H1 (cell line): ENCODE data around the gene BHLHE23. TPM values are rescaled to one million over a fixed set of nuclear protein-coding genes. Genes with fewer than 3 reads are reported as not detected.
A peak's percentile ranks its signal among the peaks of the same experiment; 100 is the strongest.

Experiments
- CTCF ChIA-PET: fragments of 300-600 bp; sonication (Branson Sonifier 250); formaldehyde crosslinking; loops from one replicate; lab custom pipeline; 2021; ENCODE audit not compliant: partially characterized antibody; lab: Charles Lee
- POLR2A ChIA-PET: fragments of 300-600 bp; sonication (Branson Sonifier 250); formaldehyde crosslinking; loops from one replicate; lab custom pipeline; 2021; ENCODE audit warnings: inconsistent platforms; ENCODE audit not compliant: partially characterized antibody; lab: Charles Lee
- DNase-seq, 2 experiments: peaks; one replicate each; pipeline versions ENCODE4 v3.0.0 to v3.0.0-alpha.2; 2010 to 2022; ENCODE audit warnings: low spot score in 2 of 2, low read depth in 1 of 2, mixed read lengths in 1 of 2
- FAIRE-seq: peaks from 2 replicates; lab custom pipeline; 2011; peaks lifted over from hg19 to GRCh38; lab: Jason Lieb, UNC
- H2AFZ ChIP-seq: 2 replicates; pipeline ENCODE4 v1.8.1; 2012; ENCODE audit warnings: low read length, inconsistent platforms
- H2AK5ac ChIP-seq: 2 replicates; pipeline ENCODE4 v1.6.1; 2013; ENCODE audit warnings: low read depth, low read length
- H2BK120ac ChIP-seq: replicated peaks from 2 replicates; pipeline ENCODE3; 2013; ENCODE audit warnings: low read depth, low read length, inconsistent platforms
- H2BK12ac ChIP-seq: 2 replicates; pipeline ENCODE4 v1.6.1; 2013; ENCODE audit warnings: low read depth, low read length
- H2BK15ac ChIP-seq: 2 replicates; pipeline ENCODE4 v1.6.1; 2013; ENCODE audit warnings: low read length
- H2BK20ac ChIP-seq: 2 replicates; pipeline ENCODE4 v1.6.1; 2013; ENCODE audit warnings: low read length
- H2BK5ac ChIP-seq: 2 replicates; pipeline ENCODE4 v1.6.1; 2013; ENCODE audit warnings: low read depth, low read length
- H3K14ac ChIP-seq: 2 replicates; pipeline ENCODE4 v1.6.1; 2013; ENCODE audit warnings: inconsistent platforms; ENCODE audit not compliant: insufficient read length
- H3K18ac ChIP-seq: 2 replicates; pipeline ENCODE4 v1.6.1; 2013; ENCODE audit warnings: low read length; ENCODE audit errors: extremely low read depth
- H3K23ac ChIP-seq: 2 replicates; pipeline ENCODE4 v1.6.1; 2013; ENCODE audit warnings: inconsistent platforms; ENCODE audit not compliant: insufficient read length
- H3K23me2 ChIP-seq: 2 replicates; pipeline ENCODE4 v1.6.1; 2013; ENCODE audit warnings: low read depth, low read length
- H3K27ac ChIP-seq: 2 replicates; pipeline ENCODE4 v1.6.1; 2011; ENCODE audit warnings: low read depth, low read length, inconsistent platforms
- H3K27me3 ChIP-seq, 4 experiments: replicated peaks in 1 of 4; 1 replicate in 1 of 4; 2 replicates in 3 of 4; pipeline versions ENCODE4 v1.6.1 to v1.8.1; 2011 to 2013; ENCODE audit warnings: low read length in 3 of 4, mild to moderate bottlenecking in 3 of 4, inconsistent platforms in 2 of 4, mixed read lengths in 2 of 4, moderate library complexity in 1 of 4; ENCODE audit not compliant: control insufficient read depth in 3 of 4, insufficient read depth in 3 of 4; ENCODE audit errors: extremely low read depth in 1 of 4
- H3K36me3 ChIP-seq, 4 experiments: 2 replicates each; pipeline versions ENCODE4 v1.6.1 to v1.8.1; 2011 to 2013; ENCODE audit warnings: mild to moderate bottlenecking in 4 of 4, low read length in 3 of 4, moderate library complexity in 2 of 4, control low read depth in 1 of 4, inconsistent platforms in 1 of 4; ENCODE audit not compliant: insufficient read depth in 4 of 4, control insufficient read depth in 2 of 4
- H3K4ac ChIP-seq: replicated peaks from 2 replicates; pipeline ENCODE3; 2013; ENCODE audit warnings: low read length, low read depth, mixed read lengths, inconsistent platforms; ENCODE audit not compliant: insufficient read length
- H3K4me1 ChIP-seq, 4 experiments: replicated peaks in 1 of 4; 1 replicate in 1 of 4; 2 replicates in 3 of 4; pipeline versions ENCODE4 v1.6.1 to v1.8.1; 2011 to 2013; ENCODE audit warnings: low read length in 3 of 4, inconsistent platforms in 2 of 4, mixed read lengths in 1 of 4; ENCODE audit not compliant: insufficient read depth in 4 of 4, control insufficient read depth in 3 of 4
- H3K4me2 ChIP-seq, 2 experiments: 2 replicates each; pipeline versions ENCODE4 v1.6.1 to v1.8.1; 2011 to 2013; ENCODE audit warnings: low read depth in 2 of 2, low read length in 2 of 2, control low read depth in 1 of 2, inconsistent platforms in 1 of 2, mild to moderate bottlenecking in 1 of 2; ENCODE audit not compliant: insufficient read depth in 1 of 2
- H3K4me3 ChIP-seq, 4 experiments: fragments of 200-600, 300-600 bp in 1 of 4; sonication (generic), shearing (Covaris generic), sonication (Bioruptor Twin) in 1 of 4; 2 replicates each; pipeline versions ENCODE4 v1.5.1 to v1.8.1; 2011 to 2016; ENCODE audit warnings: low read length in 4 of 4, low read depth in 3 of 4, control low read depth in 2 of 4, inconsistent platforms in 2 of 4, mild to moderate bottlenecking in 2 of 4, mixed read lengths in 1 of 4, moderate library complexity in 1 of 4; ENCODE audit not compliant: insufficient read depth in 2 of 4; ENCODE audit errors: extremely low read depth in 1 of 4
- H3K56ac ChIP-seq: replicated peaks from 2 replicates; pipeline ENCODE3; 2013; ENCODE audit warnings: low read depth, mild to moderate bottlenecking, mixed read lengths, low read length, inconsistent platforms; ENCODE audit not compliant: insufficient read length
- H3K79me1 ChIP-seq: 2 replicates; pipeline ENCODE4 v1.6.1; 2013; ENCODE audit warnings: low read depth, low read length, control low read depth
- H3K79me2 ChIP-seq, 2 experiments: 2 replicates each; pipeline versions ENCODE4 v1.6.1 to v1.8.1; 2012 to 2013; ENCODE audit warnings: low read length in 2 of 2, mild to moderate bottlenecking in 2 of 2, inconsistent platforms in 1 of 2; ENCODE audit not compliant: insufficient read depth in 2 of 2, control insufficient read depth in 1 of 2
- H3K9ac ChIP-seq, 4 experiments: replicated peaks in 1 of 4; 1 replicate in 1 of 4; 2 replicates in 3 of 4; pipeline versions ENCODE4 v1.6.1 to v1.8.1; 2011 to 2013; ENCODE audit warnings: low read depth in 3 of 4, low read length in 3 of 4, control low read depth in 2 of 4, mild to moderate bottlenecking in 2 of 4, moderate library complexity in 2 of 4, inconsistent platforms in 1 of 4; ENCODE audit errors: extremely low read depth in 1 of 4
- H3K9me3 ChIP-seq, 2 experiments: 2 replicates each; pipeline versions ENCODE4 v1.6.1 to v1.8.1; 2012 to 2013; ENCODE audit warnings: mild to moderate bottlenecking in 2 of 2, moderate library complexity in 2 of 2, control low read depth in 1 of 2, inconsistent platforms in 1 of 2, low read depth in 1 of 2, low read length in 1 of 2, mixed read lengths in 1 of 2; ENCODE audit not compliant: insufficient read depth in 2 of 2
- H4K20me1 ChIP-seq, 2 experiments: replicated peaks in 1 of 2; 2 replicates each; pipeline versions ENCODE3 to v1.8.1; 2011 to 2013; ENCODE audit warnings: inconsistent platforms in 2 of 2, low read length in 2 of 2, mild to moderate bottlenecking in 1 of 2; ENCODE audit not compliant: insufficient read depth in 2 of 2, control insufficient read depth in 1 of 2
- H4K5ac ChIP-seq: 2 replicates; pipeline ENCODE4 v1.6.1; 2013; ENCODE audit warnings: low read length, low read depth, mixed read lengths, inconsistent platforms; ENCODE audit not compliant: insufficient read length
- H4K8ac ChIP-seq: 2 replicates; pipeline ENCODE4 v1.8.0; 2013; ENCODE audit warnings: mild to moderate bottlenecking, moderate library complexity, low read length, inconsistent platforms; ENCODE audit not compliant: insufficient read depth; ENCODE audit errors: extremely low read depth
- H4K91ac ChIP-seq: replicated peaks from 2 replicates; pipeline ENCODE3; 2013; ENCODE audit warnings: low read length, mixed read lengths, inconsistent platforms; ENCODE audit not compliant: insufficient read length
- BACH1 ChIP-seq: IDR thresholded peaks from 2 replicates; pipeline ENCODE4 v1.6.1; 2012; ENCODE audit warnings: low read length, improper control_type of control experiment
- CHD2 ChIP-seq: IDR thresholded peaks from 2 replicates; pipeline ENCODE4 v1.6.1; 2012; ENCODE audit warnings: low read length, improper control_type of control experiment
- CREB1 ChIP-seq: IDR thresholded peaks from 2 replicates; pipeline ENCODE4 v1.6.1; 2012; ENCODE audit warnings: inconsistent platforms
- HDAC2 ChIP-seq, 2 experiments: fragments of 300-600 bp in 1 of 2; sonication (generic) in 1 of 2; IDR thresholded peaks; 2 replicates each; pipeline ENCODE4 v1.6.1; 2011 to 2012; ENCODE audit warnings: low read depth in 2 of 2, low read length in 2 of 2, mild to moderate bottlenecking in 2 of 2, moderate library complexity in 2 of 2, borderline replicate concordance in 1 of 2, inconsistent platforms in 1 of 2
- POU5F1 ChIP-seq: IDR thresholded peaks from 2 replicates; pipeline ENCODE4 v1.6.1; 2011; ENCODE audit warnings: low read depth, mild to moderate bottlenecking, low read length, moderate library complexity
- SIN3A ChIP-seq, 2 experiments: IDR thresholded peaks in 1 of 2; conservative IDR thresholded peaks in 1 of 2; 2 replicates each; pipeline ENCODE4 v1.6.1; 2011 to 2012; ENCODE audit warnings: low read length in 2 of 2, improper control_type of control experiment in 1 of 2, low read depth in 1 of 2, mild to moderate bottlenecking in 1 of 2
- SP1 ChIP-seq: IDR thresholded peaks from 2 replicates; pipeline ENCODE4 v1.6.1; 2011; ENCODE audit warnings: low read depth, low read length
- WGBS, 2 experiments: shearing (Covaris generic) in 1 of 2; methylation state at CpG; one replicate each; pipeline versions ENCODE4 v1.1.6 to v1.1.7; 2013 to 2015; ENCODE audit warnings: low lambda C conversion rate in 2 of 2, mixed read lengths in 2 of 2, inconsistent platforms in 1 of 2, low coverage in 1 of 2, missing lambda C conversion rate in 1 of 2; ENCODE audit not compliant: insufficient replicate concordance in 2 of 2, insufficient coverage in 1 of 2, insufficient read length in 1 of 2; ENCODE audit errors: extremely low coverage in 1 of 2, missing lambda C conversion rate in 1 of 2; 5-methylcytosine and 5-hydroxymethylcytosine counted together
- polyA plus RNA-seq, 7 experiments: library from polyadenylated mRNA; depleted of rRNA in 3 of 7; stranded (reverse) in 5 of 7; unstranded in 2 of 7; fragments of >200 nt in 5 of 7; fragments of 200-250 nt in 2 of 7; gene quantifications; 1 replicate in 5 of 7; 2 replicates in 1 of 7; 4 replicates in 1 of 7; pipeline versions ENCODE4 v1.2.1 to v1.2.3, GENCODE V29; 2011 to 2013; ENCODE audit warnings: missing spikeins in 2 of 7, mixed read lengths in 2 of 7
- total RNA-seq: library from RNA; stranded (reverse); fragmentation: NEBNext Ultra II Directional; extraction: Animal tissue kit (Norgen Biotek cat#: 25700); gene quantifications from 2 replicates; pipeline ENCODE4 v1.2.1, GENCODE V29; 2021

Gene BHLHE23
- total and polyA plus RNA-seq, 2 of the 8 experiments (the other 6 are each of a cell fraction or from before 2014, with no cell fraction given), result 0.47 TPM; not detected in 1

GRCh38 chr20:62989201-62989601 is 17.6 kb downstream of the BHLHE23 start:
- Histone ChIP-seq H4K5ac (no peak overlapping the region), H4K91ac (no peak overlapping the region), H2BK20ac (no peak overlapping the region), H3K18ac (no peak overlapping the region), H3K14ac (no peak overlapping the region), H3K79me1 (no peaks in the 10 kb centered on the region; the same call in 1 of the 2 replicates), H3K23ac (no peak overlapping the region), H3K9me3 (no peaks in the 10 kb centered on the region), H3K4me1 (peaks cover 0 to 9% (median 4%) of the 10 kb centered on the region in 4 experiments; a peak in 5 of 7 replicates), H2AK5ac (no peak overlapping the region), H3K23me2 (no peaks in the 10 kb centered on the region), H4K8ac (no peak overlapping the region), H3K36me3 (no peaks in the 10 kb centered on the region), H3K27ac (no peak overlapping the region), H3K4ac (no peak overlapping the region), H2BK12ac (no peak overlapping the region), H2BK15ac (0 out of 2 replicates have a peak overlapping the region, but pooled peaks have one; percentile 4), H4K20me1 (peaks cover 0 to 1% of the 10 kb centered on the region in 2 experiments), H3K4me3 (no peak overlapping the region), H3K4me2 (no peak overlapping the region), H3K9ac (no peak overlapping the region), H2AFZ (no peak overlapping the region), H3K27me3 (no peaks in the 10 kb centered on the region), H3K56ac (no peak overlapping the region), H3K79me2 (no peaks in the 10 kb centered on the region), H2BK120ac (no peak overlapping the region), H2BK5ac (no peak overlapping the region)
- DNase-seq (no peak), FAIRE-seq (no peak)
- CTCF ChIA-PET, result no interaction called here
- POLR2A ChIA-PET, result no interaction called here
- WGBS, 2 experiments, result 82% methylated on average over 11 of the region's 11 CpGs; no CpG with 5 or more reads in 1 of the 2 experiments
- no peak for TF ChIP-seq HDAC2 (IDR thresholded peaks at IDR 0.05; ENCODE audit: borderline replicate concordance in 1 of 2, low read depth in 2 of 2, low read length in 2 of 2)
- no peak for TF ChIP-seq SP1
- TF ChIP-seq SIN3A (conservative IDR thresholded peaks at IDR 0.05 in 1 of 2, IDR thresholded peaks at IDR 0.05 in 1 of 2; ENCODE audit: low read depth in 1 of 2, low read length in 2 of 2), result no peak
- TF ChIP-seq POU5F1, result no peak
- no peak for TF ChIP-seq CREB1
- TF ChIP-seq CHD2, result no peak
- TF ChIP-seq BACH1, result no peak
